H9 (cell line): ENCODE data around the gene TBC1D5. TPM values are rescaled to one million over a fixed set of nuclear protein-coding genes. Genes with fewer than 3 reads are reported as not detected.
"Not testable (repeated sequence)": the region's sequence is repeated elsewhere in the genome, so short reads cannot be mapped to it uniquely, and the experiment has no call there.

ENCODE experiments used
- DNase-seq: peaks from one replicate; pipeline ENCODE4 v3.0.0-alpha.2; 2017
- H2AFZ ChIP-seq: one replicate; pipeline ENCODE4 v1.6.1; 2013; ENCODE audit warnings: mild to moderate bottlenecking, low read length, control low read depth, moderate library complexity
- H2AK5ac ChIP-seq: 2 replicates; pipeline ENCODE4 v1.6.1; 2013; ENCODE audit warnings: low read length, control low read depth, mixed read lengths; ENCODE audit not compliant: insufficient read length
- H2BK120ac ChIP-seq: one replicate; pipeline ENCODE4 v1.6.1; 2013; ENCODE audit warnings: low read depth, mild to moderate bottlenecking, low read length, control low read depth, inconsistent platforms; ENCODE audit not compliant: poor library complexity, severe bottlenecking
- H2BK12ac ChIP-seq: 2 replicates; pipeline ENCODE4 v1.6.1; 2013; ENCODE audit warnings: low read length, control low read depth, mixed read lengths, low read depth; ENCODE audit not compliant: insufficient read length
- H2BK15ac ChIP-seq: 2 replicates; pipeline ENCODE4 v1.6.1; 2013; ENCODE audit warnings: low read depth, low read length, control low read depth
- H2BK20ac ChIP-seq: one replicate; pipeline ENCODE4 v1.6.1; 2013; ENCODE audit warnings: low read depth, mild to moderate bottlenecking, low read length, control low read depth, inconsistent platforms; ENCODE audit not compliant: poor library complexity, severe bottlenecking
- H2BK5ac ChIP-seq: 2 replicates; pipeline ENCODE4 v1.6.1; 2013; ENCODE audit warnings: low read length, control low read depth, mixed read lengths; ENCODE audit not compliant: insufficient read length
- H3K14ac ChIP-seq: 2 replicates; pipeline ENCODE4 v1.6.1; 2013; ENCODE audit warnings: low read length, control low read depth; ENCODE audit not compliant: insufficient read depth
- H3K18ac ChIP-seq: 2 replicates; pipeline ENCODE4 v1.6.1; 2013; ENCODE audit warnings: low read depth, mild to moderate bottlenecking, mixed read lengths, low read length, control low read depth; ENCODE audit not compliant: insufficient read length
- H3K23ac ChIP-seq: 2 replicates; pipeline ENCODE4 v1.6.1; 2013; ENCODE audit warnings: low read length, control low read depth, mixed read lengths, low read depth; ENCODE audit not compliant: insufficient read length
- H3K23me2 ChIP-seq: 2 replicates; pipeline ENCODE4 v1.6.1; 2013; ENCODE audit warnings: low read depth, mild to moderate bottlenecking, mixed read lengths, low read length, control low read depth; ENCODE audit not compliant: insufficient read length, poor library complexity, severe bottlenecking
- H3K27ac ChIP-seq: 2 replicates; pipeline ENCODE4 v1.5.1; 2013; ENCODE audit warnings: low read length, control low read depth, mixed read lengths, low read depth; ENCODE audit not compliant: insufficient read length
- H3K27me3 ChIP-seq: 2 replicates; pipeline ENCODE4 v1.6.1; 2013; ENCODE audit warnings: low read length, control low read depth, inconsistent platforms; ENCODE audit not compliant: insufficient read depth
- H3K4ac ChIP-seq: 2 replicates; pipeline ENCODE4 v1.6.1; 2013; ENCODE audit warnings: low read depth, mild to moderate bottlenecking, control low read depth, inconsistent platforms, low read length, moderate library complexity
- H3K4me1 ChIP-seq: 2 replicates; pipeline ENCODE4 v1.6.1; 2013; ENCODE audit warnings: low read length, control low read depth, inconsistent platforms; ENCODE audit not compliant: insufficient read depth
- H3K4me2 ChIP-seq: 2 replicates; pipeline ENCODE4 v1.6.1; 2013; ENCODE audit warnings: low read length, control low read depth, mixed read lengths; ENCODE audit not compliant: insufficient read length, insufficient read depth
- H3K56ac ChIP-seq: 2 replicates; pipeline ENCODE4 v1.6.1; 2013; ENCODE audit warnings: low read depth, mild to moderate bottlenecking, mixed read lengths, low read length, control low read depth; ENCODE audit not compliant: insufficient read length
- H3K79me1 ChIP-seq: 2 replicates; pipeline ENCODE4 v1.6.1; 2013; ENCODE audit warnings: low read depth, mild to moderate bottlenecking, moderate library complexity, low read length, control low read depth, inconsistent platforms; ENCODE audit not compliant: insufficient read depth, poor library complexity, severe bottlenecking
- H3K79me2 ChIP-seq: 2 replicates; pipeline ENCODE4 v1.6.1; 2013; ENCODE audit warnings: low read length, control low read depth, inconsistent platforms; ENCODE audit not compliant: insufficient read depth
- H3K9ac ChIP-seq: 2 replicates; pipeline ENCODE4 v1.6.1; 2013; ENCODE audit warnings: low read length, control low read depth, mixed read lengths; ENCODE audit not compliant: insufficient read length; ENCODE audit errors: extremely low read depth
- H3K9me3 ChIP-seq: one replicate; pipeline ENCODE4 v1.6.1; 2013; ENCODE audit warnings: low read depth, low read length, inconsistent platforms; ENCODE audit not compliant: control insufficient read depth
- H3T11ph ChIP-seq: one replicate; pipeline ENCODE4 v1.6.1; 2013; ENCODE audit warnings: mild to moderate bottlenecking, low read length, control low read depth, inconsistent platforms
- H4K20me1 ChIP-seq: one replicate; pipeline ENCODE4 v1.6.1; 2013; ENCODE audit not compliant: control insufficient read depth, insufficient read length, insufficient read depth
- H4K5ac ChIP-seq: 2 replicates; pipeline ENCODE4 v1.6.1; 2013; ENCODE audit warnings: low read depth, mild to moderate bottlenecking, mixed read lengths, low read length, control low read depth; ENCODE audit not compliant: insufficient read length
- H4K8ac ChIP-seq: replicated peaks from 2 replicates; pipeline ENCODE4 v1.6.1; 2013; ENCODE audit warnings: low read length, control low read depth, mixed read lengths, low read depth; ENCODE audit not compliant: insufficient read length
- H4K91ac ChIP-seq: 2 replicates; pipeline ENCODE4 v1.6.1; 2013; ENCODE audit warnings: low read depth, mild to moderate bottlenecking, moderate library complexity, mixed read lengths, low read length, control low read depth; ENCODE audit not compliant: insufficient read length
- H3K27ac Mint-ChIP-seq, 3 experiments: 2 replicates in 2 of 3; 3 replicates in 1 of 3; pipeline ENCODE4 v1.8.0; 2020 to 2021; ENCODE audit warnings: mixed read lengths in 3 of 3, mild to moderate bottlenecking in 1 of 3, moderate library complexity in 1 of 3
- H3K27me3 Mint-ChIP-seq: 2 replicates; pipeline ENCODE4 v1.8.0; 2021; ENCODE audit warnings: low read depth, mild to moderate bottlenecking, moderate library complexity, mixed read lengths
- H3K36me3 Mint-ChIP-seq, 3 experiments: 2 replicates in 2 of 3; 3 replicates in 1 of 3; pipeline ENCODE4 v1.8.0; 2020 to 2021; ENCODE audit warnings: low read depth in 3 of 3, mixed read lengths in 3 of 3; ENCODE audit not compliant: insufficient read depth in 1 of 3
- H3K4me1 Mint-ChIP-seq, 2 experiments: 2 replicates each; pipeline ENCODE4 v1.8.0; 2020; ENCODE audit warnings: mixed read lengths in 2 of 2
- H3K4me3 Mint-ChIP-seq, 2 experiments: 2 replicates in 1 of 2; 3 replicates in 1 of 2; pipeline ENCODE4 v1.8.0; 2020 to 2021; ENCODE audit warnings: mild to moderate bottlenecking in 2 of 2, mixed read lengths in 2 of 2, moderate library complexity in 1 of 2
- H3K9me3 Mint-ChIP-seq, 2 experiments: 2 replicates in 1 of 2; 3 replicates in 1 of 2; pipeline ENCODE4 v1.8.0; 2020; ENCODE audit warnings: mild to moderate bottlenecking in 2 of 2, mixed read lengths in 2 of 2, moderate library complexity in 1 of 2
- CTCF ChIP-seq: fragments of 200-600 bp; sonication (generic); conservative IDR thresholded peaks from 3 replicates; pipeline ENCODE4 v1.8.0; 2021; ENCODE audit warnings: antibody characterized with exemption, mild to moderate bottlenecking
- WGBS: extraction: QIAGEN DNeasy Blood & Tissue Kit; methylation state at CpG from one replicate; pipeline ENCODE4 v1.1.7; 2013; ENCODE audit warnings: missing lambda C conversion rate, low lambda C conversion rate, mixed read lengths; ENCODE audit not compliant: insufficient read length; ENCODE audit errors: extremely low coverage; 5-methylcytosine and 5-hydroxymethylcytosine counted together
- total RNA-seq: library from RNA; stranded (reverse); gene quantifications from 2 replicates; pipeline ENCODE4 v1.2.1, GENCODE V29; 2021

TBC1D5 gene
- total RNA-seq, 1 experiment from 2014 or later, result 25.0 TPM

GRCh38 chr3:17619968-17620367 lies 122.5 kb downstream of the TBC1D5 start:
- no CpG with 5 or more reads among the region's 3 CpGs for WGBS
- H3K4me3 Mint-ChIP-seq, result no peak overlapping the region
- H3K9me3 Mint-ChIP-seq, result peaks cover 3 to 16% of the 10 kb centered on the region in 2 experiments; a peak in 4 of 5 replicates
- H2BK20ac ChIP-seq, result no peak overlapping the region
- H2BK5ac ChIP-seq, result no peak overlapping the region
- no peak overlapping the region for H4K91ac ChIP-seq
- H3K4me1 Mint-ChIP-seq, result peaks cover 26 to 35% of the 10 kb centered on the region in 2 experiments
- no peak overlapping the region for H2BK15ac ChIP-seq
- no peak overlapping the region for H4K8ac ChIP-seq
- no peak overlapping the region for H3K4ac ChIP-seq
- no peak overlapping the region for H3K23ac ChIP-seq
- no peaks in the 10 kb centered on the region for H3K9me3 ChIP-seq
- no peaks in the 10 kb centered on the region for H3K27me3 Mint-ChIP-seq
- H3K23me2 ChIP-seq, result no peaks in the 10 kb centered on the region
- no peak overlapping the region for H4K5ac ChIP-seq
- no peak overlapping the region for H3T11ph ChIP-seq
- H4K20me1 ChIP-seq, result no peaks in the 10 kb centered on the region
- no peak overlapping the region for H2AK5ac ChIP-seq
- no peak overlapping the region for H3K56ac ChIP-seq
- H3K9ac ChIP-seq, result no peak overlapping the region
- H3K79me2 ChIP-seq, result no peaks in the 10 kb centered on the region
- no peak overlapping the region for H2AFZ ChIP-seq
- no peak overlapping the region for H3K4me2 ChIP-seq
- H3K18ac ChIP-seq, result no peak overlapping the region
- no peak overlapping the region for H3K14ac ChIP-seq
- no peaks in the 10 kb centered on the region for H3K27me3 ChIP-seq
- TF ChIP-seq CTCF, result no peak
- H3K4me1 ChIP-seq, result peaks cover 6% of the 10 kb centered on the region; the same call in 1 of the 2 replicates
- no peak overlapping the region for H2BK12ac ChIP-seq
- no peak overlapping the region for H3K27ac Mint-ChIP-seq
- H3K79me1 ChIP-seq, result no peaks in the 10 kb centered on the region
- no peak overlapping the region for H2BK120ac ChIP-seq
- H3K27ac ChIP-seq, result no peak overlapping the region
- peaks cover 15 to 28% (median 17%) of the 10 kb centered on the region in 3 experiments for H3K36me3 Mint-ChIP-seq
- DNase-seq, result no peak

GRCh38 chr3:17613017-17613416 lies 129.4 kb downstream of the TBC1D5 start:
- H2BK20ac ChIP-seq, H2AFZ ChIP-seq, H4K20me1 ChIP-seq, H4K8ac ChIP-seq, H3K79me2 ChIP-seq, H3K23me2 ChIP-seq, H2BK120ac ChIP-seq, H3K18ac ChIP-seq, H2AK5ac ChIP-seq, H3K4me1 ChIP-seq, H3T11ph ChIP-seq, H3K23ac ChIP-seq, H3K4ac ChIP-seq, H2BK5ac ChIP-seq, DNase-seq, H3K9me3 ChIP-seq, H3K79me1 ChIP-seq, H3K27me3 Mint-ChIP-seq, H3K27ac Mint-ChIP-seq, H3K27me3 ChIP-seq, H3K14ac ChIP-seq, H3K4me2 ChIP-seq, H4K91ac ChIP-seq, H2BK15ac ChIP-seq, H3K27ac ChIP-seq, H2BK12ac ChIP-seq, H3K4me3 Mint-ChIP-seq, H3K9ac ChIP-seq, H4K5ac ChIP-seq, H3K56ac ChIP-seq: not testable (repeated sequence)
- Mint-ChIP-seq H3K9me3 (peaks cover 8 to 27% of the 10 kb centered on the region in 2 experiments), H3K36me3 (peaks cover 19 to 34% (median 22%) of the 10 kb centered on the region in 3 experiments), H3K4me1 (peaks cover 6 to 13% of the 10 kb centered on the region in 2 experiments)
- no CpG with 5 or more reads among the region's 4 CpGs for WGBS
